Measurements from ENCODE around the gene G6PD. TPM values are rescaled to one million over a fixed set of nuclear protein-coding genes. Genes with fewer than 3 reads are reported as not detected.

Gene G6PD
- total RNA-seq, 1 donor from 2014 or later: 86.4 TPM

DNA sequence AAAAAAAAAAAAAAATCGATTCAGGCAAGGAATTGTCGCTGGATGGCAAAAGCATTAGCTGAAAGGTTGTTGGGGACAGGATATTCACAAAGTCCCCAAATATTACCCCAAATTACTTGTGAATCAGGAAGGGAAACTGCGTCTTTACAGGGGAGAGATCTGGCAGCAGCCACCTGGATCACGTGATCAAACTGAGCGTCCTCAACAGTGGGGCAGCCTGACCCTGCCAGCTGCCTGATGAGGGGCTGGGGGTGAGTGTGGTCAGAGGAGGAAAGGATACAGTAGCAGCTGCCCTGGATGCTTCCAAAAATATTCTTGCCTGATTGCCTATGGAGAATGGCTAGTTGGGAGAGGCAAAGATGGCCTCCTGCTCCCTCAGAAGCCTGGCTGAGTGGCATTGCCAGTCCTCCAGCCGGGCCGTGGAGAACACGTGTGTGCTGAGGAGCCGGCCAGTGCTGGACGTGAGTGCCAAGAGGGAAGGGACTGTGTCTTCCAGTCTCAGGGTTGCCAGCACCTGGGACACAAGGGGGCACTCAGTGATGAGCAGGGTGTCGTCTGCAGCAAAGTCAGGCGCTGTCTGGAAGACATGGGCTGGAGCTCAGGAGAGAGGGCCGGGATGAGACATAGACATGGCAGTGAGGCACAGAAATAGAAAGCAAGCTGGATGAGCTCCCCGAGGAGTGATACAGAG, 64.6 kb downstream of the G6PD start:
- no peak for DNase-seq (ENCODE audit: extremely low spot score in 2 of 2)
- no peaks in the 10 kb centered on the region for H3K9me3 ChIP-seq
- no peak for TF ChIP-seq POLR2A (IDR thresholded peaks at IDR 0.05)
- no peak for TF ChIP-seq POLR2AphosphoS5 (IDR thresholded peaks at IDR 0.05; ENCODE audit: insufficient read depth in 1 of 2, low read depth in 1 of 2)
- TF ChIP-seq, protein P1, sequence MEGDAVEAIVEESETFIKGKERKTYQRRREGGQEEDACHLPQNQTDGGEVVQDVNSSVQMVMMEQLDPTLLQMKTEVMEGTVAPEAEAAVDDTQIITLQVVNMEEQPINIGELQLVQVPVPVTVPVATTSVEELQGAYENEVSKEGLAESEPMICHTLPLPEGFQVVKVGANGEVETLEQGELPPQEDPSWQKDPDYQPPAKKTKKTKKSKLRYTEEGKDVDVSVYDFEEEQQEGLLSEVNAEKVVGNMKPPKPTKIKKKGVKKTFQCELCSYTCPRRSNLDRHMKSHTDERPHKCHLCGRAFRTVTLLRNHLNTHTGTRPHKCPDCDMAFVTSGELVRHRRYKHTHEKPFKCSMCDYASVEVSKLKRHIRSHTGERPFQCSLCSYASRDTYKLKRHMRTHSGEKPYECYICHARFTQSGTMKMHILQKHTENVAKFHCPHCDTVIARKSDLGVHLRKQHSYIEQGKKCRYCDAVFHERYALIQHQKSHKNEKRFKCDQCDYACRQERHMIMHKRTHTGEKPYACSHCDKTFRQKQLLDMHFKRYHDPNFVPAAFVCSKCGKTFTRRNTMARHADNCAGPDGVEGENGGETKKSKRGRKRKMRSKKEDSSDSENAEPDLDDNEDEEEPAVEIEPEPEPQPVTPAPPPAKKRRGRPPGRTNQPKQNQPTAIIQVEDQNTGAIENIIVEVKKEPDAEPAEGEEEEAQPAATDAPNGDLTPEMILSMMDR (IDR thresholded peaks at IDR 0.05): no peak
- H3K27me3 ChIP-seq: no peaks in the 10 kb centered on the region
- H3K4me3 ChIP-seq: no peak overlapping the region
- intact Hi-C loops (cut with DNase I): no loop called here
- no peak overlapping the region for H3K27ac ChIP-seq
- no peaks in the 10 kb centered on the region for H3K36me3 ChIP-seq
- peaks cover 18% of the 10 kb centered on the region for H3K4me1 ChIP-seq

Small RNAs within 50 kb of the gene (small RNA-seq; reads per million reads assigned to genes)
- gene RN7SL697P: not detected

Other genes with a start within 250 kb of the G6PD start
- gene FLNA, start 172.2 kb downstream of the G6PD start, total RNA-seq: 1,247 TPM
- 59.2 TPM for gene EMD, start 167.6 kb downstream of the G6PD start, total RNA-seq
- gene RPL10, start 148.5 kb downstream of the G6PD start, total RNA-seq: 3,948 TPM
- 52.1 TPM for gene DNASE1L1, start 137.6 kb downstream of the G6PD start, total RNA-seq
- 59.2 TPM for gene TAFAZZIN, start 135.3 kb downstream of the G6PD start, total RNA-seq
- 54.5 TPM for gene ATP6AP1, start 118.2 kb downstream of the G6PD start, total RNA-seq
- 116 TPM for gene GDI1, start 109.7 kb downstream of the G6PD start, total RNA-seq
- 33.6 TPM for gene FAM50A, start 102.7 kb downstream of the G6PD start, total RNA-seq
- gene PLXNA3, start 88.6 kb downstream of the G6PD start, total RNA-seq: 20.1 TPM
- gene LAGE3, start 67.6 kb downstream of the G6PD start, total RNA-seq: 27.7 TPM
- gene UBL4A, start 60.2 kb downstream of the G6PD start, total RNA-seq: 30.2 TPM
- 28.2 TPM for gene SLC10A3, start 56.2 kb downstream of the G6PD start, total RNA-seq
- gene FAM3A, start 30.6 kb downstream of the G6PD start, total RNA-seq: 59.9 TPM
- gene IKBKG, start 774 bp upstream of the G6PD start, total RNA-seq: 11.8 TPM
- gene CTAG1A, start 38.3 kb upstream of the G6PD start, total RNA-seq: not detected
- not detected for gene CTAG1B, start 72.4 kb upstream of the G6PD start, total RNA-seq
- gene CTAG2, start 106.7 kb upstream of the G6PD start, total RNA-seq: not detected
- 7.6 TPM for gene GAB3, start 204.2 kb upstream of the G6PD start, total RNA-seq
- 22.8 TPM for gene DKC1, start 216.0 kb upstream of the G6PD start, total RNA-seq